Activated naive CD8-positive, alpha-beta T cell treated with anti-CD3 and anti-CD28 coated beads, Interleukin-2, amount 50 U/mL, for 24 hours (primary cell): ENCODE data around the gene USP40.

Source experiments
- ATAC-seq: fragments of 150-1000 bp; cut with Tn5 transposase; one replicate; pipeline ENCODE4 v1.10.0; 2021
- DNase-seq: peaks from one replicate; pipeline ENCODE4 v3.0.0; 2021
- H3K27ac Mint-ChIP-seq: one replicate; pipeline ENCODE4 v1.8.0; 2021; ENCODE audit warnings: mild to moderate bottlenecking, mixed read lengths
- H3K27me3 Mint-ChIP-seq: one replicate; pipeline ENCODE4 v1.8.0; 2021; ENCODE audit warnings: mixed read lengths
- H3K36me3 Mint-ChIP-seq: one replicate; pipeline ENCODE4 v1.8.0; 2021; ENCODE audit warnings: low read depth, mixed read lengths
- H3K4me1 Mint-ChIP-seq: one replicate; pipeline ENCODE4 v1.8.0; 2021; ENCODE audit warnings: mixed read lengths
- H3K4me3 Mint-ChIP-seq: one replicate; pipeline ENCODE4 v1.8.0; 2021; ENCODE audit warnings: mild to moderate bottlenecking, moderate library complexity, mixed read lengths
- H3K9me3 Mint-ChIP-seq: one replicate; pipeline ENCODE4 v1.8.0; 2021; ENCODE audit warnings: mixed read lengths

Gene USP40

GRCh38 chr2:233531955-233532354 is 34.6 kb downstream of the USP40 start:
- H3K27me3 Mint-ChIP-seq = no peaks in the 10 kb centered on the region
- H3K4me3 Mint-ChIP-seq = no peak overlapping the region
- no peaks in the 10 kb centered on the region for H3K9me3 Mint-ChIP-seq
- no peaks in the 10 kb centered on the region for H3K4me1 Mint-ChIP-seq
- H3K27ac Mint-ChIP-seq = no peak overlapping the region
- peaks cover 11% of the 10 kb centered on the region for H3K36me3 Mint-ChIP-seq
- DNase-seq (no peak), ATAC-seq (no peak)

- Mint-ChIP-seq H3K4me1 (no peaks in the 10 kb centered on the region), H3K36me3 (peaks cover 13% of the 10 kb centered on the region), H3K4me3 (no peak overlapping the region), H3K27ac (no peak overlapping the region), H3K27me3 (no peaks in the 10 kb centered on the region), H3K9me3 (no peaks in the 10 kb centered on the region)
- ATAC-seq (no peak), DNase-seq (no peak)
Measured at GRCh38 chr2:233530381-233530780, 36.2 kb downstream of the USP40 start.

GRCh38 chr2:233528182-233528581 is 38.4 kb downstream of the USP40 start:
- no peak for ATAC-seq
- Mint-ChIP-seq H3K4me3 (no peak overlapping the region), H3K4me1 (no peaks in the 10 kb centered on the region), H3K9me3 (no peaks in the 10 kb centered on the region), H3K27ac (no peak overlapping the region), H3K27me3 (no peaks in the 10 kb centered on the region), H3K36me3 (peaks cover 16% of the 10 kb centered on the region)
- no peak for DNase-seq

- H3K27me3 Mint-ChIP-seq = no peaks in the 10 kb centered on the region
- H3K9me3 Mint-ChIP-seq = no peaks in the 10 kb centered on the region
- no peak overlapping the region for H3K4me3 Mint-ChIP-seq
- no peaks in the 10 kb centered on the region for H3K4me1 Mint-ChIP-seq
- H3K27ac Mint-ChIP-seq = no peak overlapping the region
- no peak for ATAC-seq
- H3K36me3 Mint-ChIP-seq = peaks cover 12% of the 10 kb centered on the region
- no peak for DNase-seq
Measured at GRCh38 chr2:233525791-233526190, 40.8 kb downstream of the USP40 start.

- H3K4me1 Mint-ChIP-seq = peaks cover 6% of the 10 kb centered on the region
- H3K36me3 Mint-ChIP-seq = peaks cover 19% of the 10 kb centered on the region
- H3K27ac Mint-ChIP-seq = peak overlapping the region; percentile 12
- no peak overlapping the region for H3K4me3 Mint-ChIP-seq
- ATAC-seq (no peak), DNase-seq (no peak)
- no peaks in the 10 kb centered on the region for H3K27me3 Mint-ChIP-seq
- no peaks in the 10 kb centered on the region for H3K9me3 Mint-ChIP-seq
Measured at GRCh38 chr2:233519787-233520611, 46.6 kb downstream of the USP40 start.

- Mint-ChIP-seq H3K27ac (no peak overlapping the region), H3K36me3 (peaks cover 13% of the 10 kb centered on the region), H3K27me3 (no peaks in the 10 kb centered on the region), H3K4me3 (no peak overlapping the region), H3K4me1 (peaks cover 4% of the 10 kb centered on the region), H3K9me3 (no peaks in the 10 kb centered on the region)
- no peak for ATAC-seq
- DNase-seq = no peak
Measured at GRCh38 chr2:233513953-233514655, 52.5 kb downstream of the USP40 start.

GRCh38 chr2:233503947-233504637 is 62.5 kb downstream of the USP40 start:
- DNase-seq (no peak), ATAC-seq (no peak)
- H3K9me3 Mint-ChIP-seq = peaks cover 35% of the 10 kb centered on the region
- H3K27ac Mint-ChIP-seq = no peak overlapping the region
- no peaks in the 10 kb centered on the region for H3K27me3 Mint-ChIP-seq
- H3K36me3 Mint-ChIP-seq = peaks cover 53% of the 10 kb centered on the region
- H3K4me1 Mint-ChIP-seq = peaks cover 16% of the 10 kb centered on the region
- no peak overlapping the region for H3K4me3 Mint-ChIP-seq

GRCh38 chr2:233503481-233503880 is 63.1 kb downstream of the USP40 start:
- peaks cover 54% of the 10 kb centered on the region for H3K36me3 Mint-ChIP-seq

GRCh38 chr2:233501198-233502076 is 65.1 kb downstream of the USP40 start:
- Mint-ChIP-seq H3K27me3 (no peaks in the 10 kb centered on the region), H3K4me3 (no peak overlapping the region), H3K4me1 (peaks cover 25% of the 10 kb centered on the region), H3K27ac (no peak overlapping the region), H3K36me3 (peaks cover 54% of the 10 kb centered on the region), H3K9me3 (peaks cover 35% of the 10 kb centered on the region)
- ATAC-seq = peak; percentile 90
- no peak for DNase-seq

More at GRCh38 chr2:233503481-233503880, 63.1 kb downstream of the USP40 start:
- ATAC-seq = no peak
- no peaks in the 10 kb centered on the region for H3K27me3 Mint-ChIP-seq
- H3K27ac Mint-ChIP-seq = no peak overlapping the region
- DNase-seq = no peak
- no peak overlapping the region for H3K4me3 Mint-ChIP-seq
- H3K9me3 Mint-ChIP-seq = peaks cover 35% of the 10 kb centered on the region
- peaks cover 16% of the 10 kb centered on the region for H3K4me1 Mint-ChIP-seq

- Mint-ChIP-seq H3K36me3 (peaks cover 44% of the 10 kb centered on the region), H3K27me3 (no peaks in the 10 kb centered on the region), H3K9me3 (peaks cover 32% of the 10 kb centered on the region), H3K4me3 (no peak overlapping the region), H3K27ac (no peak overlapping the region), H3K4me1 (peaks cover 25% of the 10 kb centered on the region)
- DNase-seq (no peak), ATAC-seq (no peak)
Measured at GRCh38 chr2:233499928-233500327, 66.7 kb downstream of the USP40 start.

GRCh38 chr2:233498126-233498525 is 68.5 kb downstream of the USP40 start:
- DNase-seq (no peak), ATAC-seq (no peak)
- peaks cover 14% of the 10 kb centered on the region for H3K4me1 Mint-ChIP-seq
- no peaks in the 10 kb centered on the region for H3K27me3 Mint-ChIP-seq
- H3K27ac Mint-ChIP-seq = no peak overlapping the region
- peaks cover 29% of the 10 kb centered on the region for H3K36me3 Mint-ChIP-seq
- peaks cover 14% of the 10 kb centered on the region for H3K9me3 Mint-ChIP-seq
- no peak overlapping the region for H3K4me3 Mint-ChIP-seq

- no peaks in the 10 kb centered on the region for H3K27me3 Mint-ChIP-seq
- peaks cover 14% of the 10 kb centered on the region for H3K4me1 Mint-ChIP-seq
- peaks cover 10% of the 10 kb centered on the region for H3K9me3 Mint-ChIP-seq
- H3K36me3 Mint-ChIP-seq = peaks cover 24% of the 10 kb centered on the region
- DNase-seq (no peak), ATAC-seq (no peak)
- H3K4me3 Mint-ChIP-seq = no peak overlapping the region
- no peak overlapping the region for H3K27ac Mint-ChIP-seq
Measured at GRCh38 chr2:233497692-233498091, 68.9 kb downstream of the USP40 start.

GRCh38 chr2:233495503-233496496 is 70.8 kb downstream of the USP40 start:
- Mint-ChIP-seq H3K27ac (no peak overlapping the region), H3K4me1 (peaks cover 9% of the 10 kb centered on the region), H3K4me3 (no peak overlapping the region), H3K27me3 (no peaks in the 10 kb centered on the region), H3K36me3 (peaks cover 18% of the 10 kb centered on the region), H3K9me3 (no peaks in the 10 kb centered on the region)
- no peak for ATAC-seq
- no peak for DNase-seq
